ENCODE measurements around the gene IL17RA. TPM values are rescaled to one million over a fixed set of nuclear protein-coding genes. Genes with fewer than 3 reads are reported as not detected.
"Not testable (repeated sequence)": the region's sequence is repeated elsewhere in the genome, so short reads cannot be mapped to it uniquely, and the experiment has no call there.

Gene IL17RA
- total RNA-seq, 4 donors from 2014 or later, result 8.7 to 16.2 (median 14.0) TPM

- Histone ChIP-seq H3K4me1 (peaks cover 0 to 10% (median 0%) of the 10 kb centered on the region in 4 donors), H3K9me3 (no peaks in the 10 kb centered on the region), H3K36me3 (peaks cover 43 to 88% (median 80%) of the 10 kb centered on the region in 4 donors), H3K27ac (replicated peaks in 1 of 4) (no peak overlapping the region), H3K27me3 (no peaks in the 10 kb centered on the region), H3K4me3 (no peak overlapping the region)
- intact Hi-C loops (cut with DNase I), result no loop called here
- 90% methylated on average over 9 of the region's 9 CpGs for WGBS
- TF ChIP-seq POLR2AphosphoS5 (IDR thresholded peaks at IDR 0.05) (no peak), EP300 (IDR thresholded peaks at IDR 0.05) (no peak), POLR2A (IDR thresholded peaks at IDR 0.05; ENCODE audit: low read depth) (no peak)
- TF ChIP-seq, protein P1, sequence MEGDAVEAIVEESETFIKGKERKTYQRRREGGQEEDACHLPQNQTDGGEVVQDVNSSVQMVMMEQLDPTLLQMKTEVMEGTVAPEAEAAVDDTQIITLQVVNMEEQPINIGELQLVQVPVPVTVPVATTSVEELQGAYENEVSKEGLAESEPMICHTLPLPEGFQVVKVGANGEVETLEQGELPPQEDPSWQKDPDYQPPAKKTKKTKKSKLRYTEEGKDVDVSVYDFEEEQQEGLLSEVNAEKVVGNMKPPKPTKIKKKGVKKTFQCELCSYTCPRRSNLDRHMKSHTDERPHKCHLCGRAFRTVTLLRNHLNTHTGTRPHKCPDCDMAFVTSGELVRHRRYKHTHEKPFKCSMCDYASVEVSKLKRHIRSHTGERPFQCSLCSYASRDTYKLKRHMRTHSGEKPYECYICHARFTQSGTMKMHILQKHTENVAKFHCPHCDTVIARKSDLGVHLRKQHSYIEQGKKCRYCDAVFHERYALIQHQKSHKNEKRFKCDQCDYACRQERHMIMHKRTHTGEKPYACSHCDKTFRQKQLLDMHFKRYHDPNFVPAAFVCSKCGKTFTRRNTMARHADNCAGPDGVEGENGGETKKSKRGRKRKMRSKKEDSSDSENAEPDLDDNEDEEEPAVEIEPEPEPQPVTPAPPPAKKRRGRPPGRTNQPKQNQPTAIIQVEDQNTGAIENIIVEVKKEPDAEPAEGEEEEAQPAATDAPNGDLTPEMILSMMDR (IDR thresholded peaks at IDR 0.05), result no peak
- DNase-seq (ENCODE audit: extremely low spot score), result no peak
These were observed 58.3 kb downstream of the IL17RA start for GRCh38 chr22:17143101-17143500.

GRCh38 chr22:17143826-17144225, 59.0 kb downstream of the IL17RA start:
- Histone ChIP-seq H3K36me3 (peaks cover 36 to 88% (median 80%) of the 10 kb centered on the region in 4 donors), H3K4me3 (no peak overlapping the region), H3K4me1 (peaks cover 0 to 10% (median 0%) of the 10 kb centered on the region in 4 donors), H3K27me3 (no peaks in the 10 kb centered on the region), H3K9me3 (no peaks in the 10 kb centered on the region), H3K27ac (replicated peaks in 1 of 4) (no peak overlapping the region)
- WGBS, result 98% methylated on average over 6 of the region's 8 CpGs
- intact Hi-C loops (cut with DNase I), result no loop called here
- TF ChIP-seq POLR2AphosphoS5 (IDR thresholded peaks at IDR 0.05) (no peak), POLR2A (IDR thresholded peaks at IDR 0.05; ENCODE audit: low read depth) (no peak), EP300 (IDR thresholded peaks at IDR 0.05) (no peak)
- TF ChIP-seq, protein P1 (IDR thresholded peaks at IDR 0.05), result no peak
- no peak for DNase-seq (ENCODE audit: extremely low spot score)

GRCh38 chr22:17145021-17145680, 60.4 kb downstream of the IL17RA start:
- peaks cover 0 to 10% (median 0%) of the 10 kb centered on the region in 4 donors for H3K4me1 ChIP-seq
- peaks cover 36 to 84% (median 74%) of the 10 kb centered on the region in 4 donors for H3K36me3 ChIP-seq
- DNase-seq (ENCODE audit: extremely low spot score), result no peak
- H3K9me3 ChIP-seq, result no peaks in the 10 kb centered on the region
- H3K27ac ChIP-seq (replicated peaks in 1 of 4), result no peak overlapping the region
- TF ChIP-seq, protein P1 (IDR thresholded peaks at IDR 0.05), result no peak
- TF ChIP-seq POLR2AphosphoS5 (IDR thresholded peaks at IDR 0.05), result no peak
- no peak for TF ChIP-seq EP300 (IDR thresholded peaks at IDR 0.05)
- TF ChIP-seq POLR2A (IDR thresholded peaks at IDR 0.05; ENCODE audit: low read depth), result no peak
- no peaks in the 10 kb centered on the region for H3K27me3 ChIP-seq
- H3K4me3 ChIP-seq, result no peak overlapping the region
- WGBS, result 95% methylated on average over 7 of the region's 8 CpGs
- intact Hi-C loops (cut with DNase I), result no loop called here

- H3K4me1 ChIP-seq; H3K27ac ChIP-seq (replicated peaks in 1 of 4); DNase-seq (ENCODE audit: extremely low spot score); H3K9me3 ChIP-seq; intact Hi-C loops (cut with DNase I); H3K27me3 ChIP-seq; H3K4me3 ChIP-seq: not testable (repeated sequence)
- peaks cover 21 to 61% (median 52%) of the 10 kb centered on the region in 4 donors for H3K36me3 ChIP-seq
- WGBS, result 95% methylated on average over 30 of the region's 30 CpGs
These were observed 62.7 kb downstream of the IL17RA start for GRCh38 chr22:17147458-17147857.

DNA sequence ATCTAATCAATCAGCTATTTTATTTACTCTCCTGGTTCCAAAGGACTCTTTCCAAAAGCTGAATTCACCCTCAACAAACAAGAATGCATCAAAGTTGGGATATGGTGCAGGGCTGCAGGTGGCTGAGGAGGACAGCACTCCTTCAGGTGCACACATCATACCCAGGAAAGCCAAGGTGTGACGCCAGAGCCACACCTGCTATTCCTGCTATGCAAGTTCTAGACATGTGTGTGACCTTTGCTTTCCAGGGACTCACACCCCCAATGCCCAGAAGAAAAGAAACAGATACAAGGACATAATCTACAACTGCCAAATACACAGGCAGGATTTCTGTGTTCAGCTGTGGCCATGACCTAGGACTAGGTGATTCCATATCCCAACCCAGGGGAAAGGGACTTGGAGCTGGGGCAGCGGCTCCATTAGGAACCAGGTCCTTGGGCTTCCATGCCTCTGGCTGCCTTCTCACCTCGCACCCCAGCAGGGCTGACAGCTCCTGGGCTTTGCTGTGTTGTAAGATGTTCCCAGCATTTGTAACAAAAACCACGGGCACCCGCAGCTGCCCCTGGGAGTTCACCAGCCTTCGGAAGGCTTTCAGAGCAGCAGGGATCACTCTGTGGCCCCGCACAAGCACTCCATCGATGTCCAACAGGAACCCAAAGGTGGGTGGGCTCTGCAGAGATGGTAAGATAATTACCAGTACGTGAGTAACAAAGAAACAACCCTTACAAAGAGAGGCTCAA, 64.4 kb downstream of the IL17RA start:
- Histone ChIP-seq H3K36me3 (peaks cover 5 to 43% (median 34%) of the 10 kb centered on the region in 4 donors), H3K27ac (replicated peaks in 1 of 4) (no peak overlapping the region), H3K4me1 (peaks cover 0 to 16% (median 14%) of the 10 kb centered on the region in 4 donors), H3K9me3 (no peaks in the 10 kb centered on the region), H3K4me3 (no peak overlapping the region), H3K27me3 (no peaks in the 10 kb centered on the region)
- 84% methylated on average over 9 of the region's 9 CpGs for WGBS
- DNase-seq (ENCODE audit: extremely low spot score), result no peak
- TF ChIP-seq POLR2A (IDR thresholded peaks at IDR 0.05; ENCODE audit: low read depth) (no peak), EP300 (IDR thresholded peaks at IDR 0.05) (no peak), POLR2AphosphoS5 (IDR thresholded peaks at IDR 0.05) (no peak)
- TF ChIP-seq, protein P1 (IDR thresholded peaks at IDR 0.05), result no peak
- intact Hi-C loops (cut with DNase I), result no loop called here
